NB4 (cell line): ENCODE results near the gene SFXN1.

Experiments used
- CTCF ChIP-seq: IDR thresholded peaks from one replicate; pipeline ENCODE4 v1.5.1; 2012; ENCODE audit warnings: low read depth, low read length
- MYC ChIP-seq: IDR thresholded peaks from 2 replicates; pipeline ENCODE4 v1.6.1; 2011; ENCODE audit warnings: low read depth, low read length
- POLR2A ChIP-seq: IDR thresholded peaks from 2 replicates; pipeline ENCODE4 v1.6.1; 2011; ENCODE audit warnings: mild to moderate bottlenecking; ENCODE audit not compliant: insufficient read length; ENCODE audit errors: extremely low read depth

- TF ChIP-seq POLR2A (no peak), CTCF (no peak), MYC (no peak)
These were observed 53.0 kb downstream of the SFXN1 start for GRCh38 chr5:175531361-175531760.
